GM20431 (cell line): ENCODE results near the gene FXYD5.

ENCODE experiments used
- in situ Hi-C: fragments of 300-500 bp; cut with MseI, MboI; formaldehyde crosslinking; loops from one replicate; pipeline ENCODE4 v1.15.0; 2020; ENCODE audit warnings: low sequenced_read_pairs; ENCODE audit not compliant: unreplicated experiment

FXYD5 gene

GRCh38 chr19:35154525-35155406, at the start of gene FXYD5:
TSS of gene FXYD5 (plus strand) at chr19:35154735. CDS start at chr19:35155551, 816 bp downstream.
- in situ Hi-C loops, result no loop called here

- in situ Hi-C loops, result no loop called here
Measured at GRCh38 chr19:35105047-35105410, 49.5 kb upstream of the FXYD5 start.

- in situ Hi-C loops, result no loop called here
Measured at GRCh38 chr19:35105411-35106290, 48.9 kb upstream of the FXYD5 start.

- in situ Hi-C loops, result no loop called here
Measured at GRCh38 chr19:35106291-35106583, 48.3 kb upstream of the FXYD5 start.

- in situ Hi-C loops, result no loop called here
Measured at GRCh38 chr19:35106898-35107541, 47.5 kb upstream of the FXYD5 start.

GRCh38 chr19:35107545-35107944, 47.0 kb upstream of the FXYD5 start:
- in situ Hi-C loops, result no loop called here

- in situ Hi-C loops, result no loop called here
Measured at GRCh38 chr19:35108730-35109129, 45.8 kb upstream of the FXYD5 start.

- in situ Hi-C loops, result no loop called here
Measured at GRCh38 chr19:35109395-35110112, 45.0 kb upstream of the FXYD5 start.

GRCh38 chr19:35110974-35111373, 43.6 kb upstream of the FXYD5 start:
- in situ Hi-C loops, result no loop called here

- in situ Hi-C loops, result no loop called here
Measured at GRCh38 chr19:35112995-35113688, 41.4 kb upstream of the FXYD5 start.

- in situ Hi-C loops, result no loop called here
Measured at GRCh38 chr19:35114353-35115176, 40.0 kb upstream of the FXYD5 start.

- in situ Hi-C loops, result no loop called here
Measured at GRCh38 chr19:35115177-35115951, 39.2 kb upstream of the FXYD5 start, which contains the start of gene FXYD3. TSS of gene FXYD3 (plus strand) at chr19:35115823. CDS start at chr19:35119377, 3,554 bp downstream.

- in situ Hi-C loops, result no loop called here
Measured at GRCh38 chr19:35116072-35116801, 38.3 kb upstream of the FXYD5 start.

GRCh38 chr19:35117116-35117515, 37.4 kb upstream of the FXYD5 start:
- in situ Hi-C loops, result no loop called here

GRCh38 chr19:35117799-35118198, 36.7 kb upstream of the FXYD5 start:
- in situ Hi-C loops, result no loop called here

- in situ Hi-C loops, result no loop called here
Measured at GRCh38 chr19:35118268-35119020, 36.1 kb upstream of the FXYD5 start.

GRCh38 chr19:35119091-35119490, 35.4 kb upstream of the FXYD5 start:
- in situ Hi-C loops, result no loop called here
